ENCODE data around the gene AGMAT. TPM values are rescaled to one million over a fixed set of nuclear protein-coding genes. Genes with fewer than 3 reads are reported as not detected.

The AGMAT gene
- polyA plus RNA-seq, 2 of the 4 experiments (the other 2 are of a cell fraction): 10.3 to 13.1 TPM

GRCh38 chr1:15571266-15571665 is 13.6 kb downstream of the AGMAT start:
- DNase-seq (ENCODE audit: low read depth in 1 of 2, low spot score in 1 of 2) (no peak), ATAC-seq (no peak), FAIRE-seq (no peak)
- no peak overlapping the region for H3K4me2 ChIP-seq
- no peak overlapping the region for H3K27ac ChIP-seq
- ChIA-PET CTCF (interaction anchor here (1.2 kb wide), 1 partner anchor 161 kb away, joined by 3 read pairs; no protein-coding TSS in a partner anchor), POLR2A (no interaction called here)
- H3K4me3 ChIP-seq: no peak overlapping the region
- TF ChIP-seq FOSB (CRISPR knock-in tag; IDR thresholded peaks at IDR 0.05) (no peak), CEBPB (IDR thresholded peaks at IDR 0.05) (no peak), JUN (IDR thresholded peaks at IDR 0.05) (no peak), EP300 (IDR thresholded peaks at IDR 0.05) (no peak), RCOR1 (IDR thresholded peaks at IDR 0.05; ENCODE audit: low read depth, low read length) (no peak), HDAC2 (IDR thresholded peaks at IDR 0.05) (no peak), PHF8 (IDR thresholded peaks at IDR 0.05; ENCODE audit: borderline replicate concordance, low read depth) (no peak), KDM5A (IDR thresholded peaks at IDR 0.05) (no peak), HOXB5 (CRISPR knock-in tag; IDR thresholded peaks at IDR 0.05) (no peak), BHLHE40 (IDR thresholded peaks at IDR 0.05; ENCODE audit: low read depth, low read length) (no peak), E2F6 (IDR thresholded peaks at IDR 0.05; ENCODE audit: borderline replicate concordance, low read depth) (no peak), USF2 (IDR thresholded peaks at IDR 0.05) (no peak), HMGXB4 (CRISPR knock-in tag; IDR thresholded peaks at IDR 0.05; ENCODE audit: borderline replicate concordance) (no peak), MAFK (IDR thresholded peaks at IDR 0.05; ENCODE audit: partially characterized antibody) (no peak), SMC3 (IDR thresholded peaks at IDR 0.05) (no peak), RARB (CRISPR knock-in tag; IDR thresholded peaks at IDR 0.05) (no peak), MYC (IDR thresholded peaks at IDR 0.05; ENCODE audit: borderline replicate concordance, low read length) (no peak), CBX2 (IDR thresholded peaks at IDR 0.05; ENCODE audit: borderline replicate concordance, low read depth) (no peak), CBX8 (IDR thresholded peaks at IDR 0.05) (no peak), SREBF2 (IDR thresholded peaks at IDR 0.05) (no peak)
- no peaks in the 10 kb centered on the region for H3K4me1 ChIP-seq
- no peaks in the 10 kb centered on the region for H3K9me3 ChIP-seq

- TF ChIP-seq POLR2AphosphoS2 (conservative IDR thresholded peaks at IDR 0.05; ENCODE audit: low read length) (no peak), HDAC2 (IDR thresholded peaks at IDR 0.05) (no peak), BHLHE40 (IDR thresholded peaks at IDR 0.05; ENCODE audit: low read depth, low read length) (no peak), SREBF2 (IDR thresholded peaks at IDR 0.05) (no peak), NPAS2 (CRISPR knock-in tag; IDR thresholded peaks at IDR 0.05; ENCODE audit: borderline replicate concordance) (no peak), HOXB13 (CRISPR knock-in tag; IDR thresholded peaks at IDR 0.05; ENCODE audit: low read depth) (no peak), CEBPB (IDR thresholded peaks at IDR 0.05) (no peak), MAFK (IDR thresholded peaks at IDR 0.05; ENCODE audit: partially characterized antibody) (no peak), HOXA7 (CRISPR knock-in tag; IDR thresholded peaks at IDR 0.05) (no peak), HOXB5 (CRISPR knock-in tag; IDR thresholded peaks at IDR 0.05) (no peak), MYC (IDR thresholded peaks at IDR 0.05; ENCODE audit: borderline replicate concordance, low read length) (no peak), CHD4 (IDR thresholded peaks at IDR 0.05; ENCODE audit: borderline replicate concordance) (no peak)
- POLR2A ChIA-PET: no interaction called here
- WGBS (ENCODE audit: missing lambda C conversion rate): 77% methylated on average over 1 of the region's 1 CpG
- DNase-seq (ENCODE audit: low read depth in 1 of 2, low spot score in 1 of 2) (no peak), FAIRE-seq (no peak), ATAC-seq (no peak)
- no peaks in the 10 kb centered on the region for H3K9me3 ChIP-seq
- no peak overlapping the region for H3K27ac ChIP-seq
- no peak overlapping the region for H3K4me2 ChIP-seq
- H3K4me1 ChIP-seq: no peaks in the 10 kb centered on the region
- CTCF ChIA-PET: interaction anchor here (0.5 to 1.2 kb wide), 2 partner anchors 161 to 280 kb away, joined by 3 to 4 read pairs; no protein-coding TSS in a partner anchor
- no peak overlapping the region for H3K4me3 ChIP-seq
These were observed 14.0 kb downstream of the AGMAT start for GRCh38 chr1:15570861-15571260.
